CD4-positive, alpha-beta T cell (primary cell): ENCODE data around the gene GULP1. TPM values are rescaled to one million over a fixed set of nuclear protein-coding genes. Genes with fewer than 3 reads are reported as not detected.

ENCODE experiments used
- ATAC-seq: fragments of 200-7000 bp; cut with Tn5 transposase; one replicate; pipeline ENCODE4 v1.10.0; 2022; ENCODE audit warnings: mild to moderate bottlenecking; ENCODE audit not compliant: poor library complexity
- CTCF ChIA-PET: fragments of 350-600 bp; sonication (Branson Sonifier 250); formaldehyde crosslinking; loops from one replicate; lab custom pipeline; 2021; ENCODE audit warnings: antibody characterized with exemption, inconsistent platforms; lab: Charles Lee
- POLR2A ChIA-PET: fragments of 350-600 bp; sonication (Branson Sonifier 250); formaldehyde crosslinking; loops from one replicate; lab custom pipeline; 2021; ENCODE audit warnings: antibody characterized with exemption, inconsistent platforms; lab: Charles Lee
- DNase-seq, 14 experiments: peaks; one replicate each; pipeline ENCODE4 v3.0.0-alpha.2; 2013 to 2020; ENCODE audit warnings: mixed read lengths in 2 of 14
- H3K27ac ChIP-seq, 2 donors: one replicate each; pipeline versions ENCODE4 v1.5.1 to v1.7.0; 2013; ENCODE audit warnings: low read length in 2 of 2, low read depth in 1 of 2, mild to moderate bottlenecking in 1 of 2
- H3K27me3 ChIP-seq, 2 experiments: 1 replicate in 1 of 2; 2 replicates in 1 of 2; pipeline versions ENCODE4 v1.6.1 to v1.7.0; 2013; ENCODE audit warnings: low read length in 2 of 2, control low read depth in 1 of 2, mild to moderate bottlenecking in 1 of 2, moderate library complexity in 1 of 2; ENCODE audit not compliant: insufficient read depth in 2 of 2, control insufficient read depth in 1 of 2
- H3K36me3 ChIP-seq: one replicate; pipeline ENCODE4 v1.6.1; 2013; ENCODE audit warnings: low read length, control low read depth; ENCODE audit not compliant: insufficient read depth
- H3K4me1 ChIP-seq: one replicate; pipeline ENCODE4 v1.6.1; 2013; ENCODE audit warnings: low read length, control low read depth; ENCODE audit not compliant: insufficient read depth
- H3K4me3 ChIP-seq: one replicate; pipeline ENCODE4 v1.5.1; 2013; ENCODE audit warnings: mild to moderate bottlenecking, low read length, moderate library complexity
- H3K9me3 ChIP-seq, 2 experiments: 1 replicate in 1 of 2; 2 replicates in 1 of 2; pipeline versions ENCODE4 v1.6.1 to v1.7.0; 2013; ENCODE audit warnings: low read length in 2 of 2, mild to moderate bottlenecking in 2 of 2, control low read depth in 1 of 2, moderate library complexity in 1 of 2; ENCODE audit not compliant: control insufficient read depth in 1 of 2, insufficient read depth in 1 of 2
- H3K27ac Mint-ChIP-seq: one replicate; pipeline ENCODE4 v1.8.0; 2020; ENCODE audit warnings: mixed read lengths
- H3K27me3 Mint-ChIP-seq: one replicate; pipeline ENCODE4 v1.8.0; 2021; ENCODE audit warnings: mixed read lengths
- H3K36me3 Mint-ChIP-seq: one replicate; pipeline ENCODE4 v1.8.0; 2021; ENCODE audit warnings: low read depth, mixed read lengths
- H3K4me1 Mint-ChIP-seq: one replicate; pipeline ENCODE4 v1.8.0; 2021; ENCODE audit warnings: low read depth, mixed read lengths
- H3K4me3 Mint-ChIP-seq: one replicate; pipeline ENCODE4 v1.8.0; 2020; ENCODE audit warnings: mild to moderate bottlenecking, mixed read lengths
- H3K9me3 Mint-ChIP-seq: one replicate; pipeline ENCODE4 v1.8.0; 2020; ENCODE audit warnings: mixed read lengths
- intact Hi-C, 2 experiments: fragments of 100-400 bp; cut with DNase I in 1 of 2; cut with micrococcal nuclease in 1 of 2; formaldehyde crosslinking; loops; one replicate each; pipeline versions ENCODE4 v1.15.1 to v1.9.0; 2023 to 2025; cut with DNase I, micrococcal nuclease
- total RNA-seq, 174 experiments: library from RNA in 2 of 174; stranded (reverse) in 2 of 174; gene quantifications; one replicate each; pipeline ENCODE4 v1.2.3 and lab custom pipeline; 2021 to 2026
- TF ChIP-seq, protein P1 (sequence below): fragments of 200-600 bp; IDR thresholded peaks from one replicate; pipeline ENCODE4 v1.8.0; 2022; ENCODE audit warnings: antibody characterized with exemption, mild to moderate bottlenecking

The GULP1 gene
- total RNA-seq, 2 experiments from 2014 or later: not detected

DNA sequence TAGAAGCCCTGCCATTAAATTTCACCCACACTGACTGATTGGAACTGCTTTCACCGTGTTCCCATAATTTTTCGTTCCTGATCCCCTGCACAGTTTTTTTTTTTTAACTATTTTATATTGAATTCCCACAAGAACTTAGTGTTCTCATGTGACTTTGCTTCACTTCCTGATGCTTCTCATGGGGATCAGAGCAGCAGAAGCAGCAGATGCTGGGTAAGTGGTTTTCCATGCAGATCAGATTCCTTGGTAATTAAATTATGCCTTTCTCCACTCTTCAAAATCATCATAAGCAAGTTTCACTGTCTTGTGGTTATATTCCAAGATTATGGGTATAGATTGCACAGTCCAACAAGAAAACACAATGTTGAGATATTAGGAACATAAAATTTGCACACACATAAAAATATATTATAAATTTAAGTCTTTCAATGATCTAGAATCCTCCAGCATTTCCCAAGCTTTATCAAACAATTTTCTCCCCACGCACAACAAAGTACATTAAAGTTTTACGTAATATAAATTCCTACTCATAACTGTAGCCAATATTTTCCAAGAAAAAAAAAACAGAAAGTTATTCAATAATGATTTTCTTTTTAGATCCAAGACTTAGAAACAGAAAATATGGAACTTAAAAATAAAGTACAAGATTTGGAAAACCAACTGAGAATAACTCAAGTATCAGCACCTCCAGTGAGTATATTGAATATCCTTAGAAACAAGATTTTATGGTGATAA lies 277.9 kb downstream of the GULP1 start:
- H3K27ac Mint-ChIP-seq: no peak overlapping the region
- TF ChIP-seq, protein P1, sequence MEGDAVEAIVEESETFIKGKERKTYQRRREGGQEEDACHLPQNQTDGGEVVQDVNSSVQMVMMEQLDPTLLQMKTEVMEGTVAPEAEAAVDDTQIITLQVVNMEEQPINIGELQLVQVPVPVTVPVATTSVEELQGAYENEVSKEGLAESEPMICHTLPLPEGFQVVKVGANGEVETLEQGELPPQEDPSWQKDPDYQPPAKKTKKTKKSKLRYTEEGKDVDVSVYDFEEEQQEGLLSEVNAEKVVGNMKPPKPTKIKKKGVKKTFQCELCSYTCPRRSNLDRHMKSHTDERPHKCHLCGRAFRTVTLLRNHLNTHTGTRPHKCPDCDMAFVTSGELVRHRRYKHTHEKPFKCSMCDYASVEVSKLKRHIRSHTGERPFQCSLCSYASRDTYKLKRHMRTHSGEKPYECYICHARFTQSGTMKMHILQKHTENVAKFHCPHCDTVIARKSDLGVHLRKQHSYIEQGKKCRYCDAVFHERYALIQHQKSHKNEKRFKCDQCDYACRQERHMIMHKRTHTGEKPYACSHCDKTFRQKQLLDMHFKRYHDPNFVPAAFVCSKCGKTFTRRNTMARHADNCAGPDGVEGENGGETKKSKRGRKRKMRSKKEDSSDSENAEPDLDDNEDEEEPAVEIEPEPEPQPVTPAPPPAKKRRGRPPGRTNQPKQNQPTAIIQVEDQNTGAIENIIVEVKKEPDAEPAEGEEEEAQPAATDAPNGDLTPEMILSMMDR: no peak

DNA sequence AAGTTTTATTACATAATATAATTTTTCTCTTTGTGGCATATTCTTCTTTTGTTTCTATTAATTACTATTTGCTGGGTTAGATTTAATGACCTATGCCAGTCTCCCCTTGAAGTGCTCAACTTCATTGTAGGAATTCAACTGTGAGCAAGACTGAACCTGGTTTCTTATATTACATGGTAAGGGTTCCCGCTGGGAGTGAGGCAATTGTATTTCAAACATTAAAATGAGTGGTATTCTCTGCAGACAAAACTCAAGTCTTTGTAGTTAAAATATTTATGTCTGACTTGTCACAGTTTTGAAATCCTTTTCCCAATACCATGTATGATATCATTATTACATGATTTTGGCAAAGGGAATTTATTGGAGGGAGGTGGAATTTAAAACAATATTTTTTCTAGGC lies 278.7 kb downstream of the GULP1 start:
- H3K27me3 Mint-ChIP-seq: peaks cover 5% of the 10 kb centered on the region
- H3K9me3 Mint-ChIP-seq: peaks cover 2% of the 10 kb centered on the region
- H3K27ac Mint-ChIP-seq: no peak overlapping the region
- ChIA-PET CTCF (no interaction called here), POLR2A (no interaction called here)
- H3K27ac ChIP-seq: no peak overlapping the region
- no peak overlapping the region for H3K4me3 Mint-ChIP-seq
- no peaks in the 10 kb centered on the region for H3K4me1 ChIP-seq
- H3K4me1 Mint-ChIP-seq: no peaks in the 10 kb centered on the region
- DNase-seq (no peak), ATAC-seq (no peak)
- no peak overlapping the region for H3K4me3 ChIP-seq
- no peaks in the 10 kb centered on the region for H3K36me3 Mint-ChIP-seq
- TF ChIP-seq, protein P1: no peak
- intact Hi-C loops: no loop called here
- H3K9me3 ChIP-seq: no peaks in the 10 kb centered on the region
- no peaks in the 10 kb centered on the region for H3K36me3 ChIP-seq
- H3K27me3 ChIP-seq: no peaks in the 10 kb centered on the region

More for the DNA sequence above, 277.9 kb downstream of the GULP1 start:
- no peak for ATAC-seq
- intact Hi-C loops: no loop called here
- no peak overlapping the region for H3K4me3 ChIP-seq
- Mint-ChIP-seq H3K36me3 (no peaks in the 10 kb centered on the region), H3K4me1 (no peaks in the 10 kb centered on the region), H3K4me3 (no peak overlapping the region), H3K27me3 (no peaks in the 10 kb centered on the region), H3K9me3 (no peaks in the 10 kb centered on the region)
- ChIA-PET CTCF (no interaction called here), POLR2A (no interaction called here)
- no peak overlapping the region for H3K27ac ChIP-seq
- no peaks in the 10 kb centered on the region for H3K36me3 ChIP-seq
- H3K9me3 ChIP-seq: no peaks in the 10 kb centered on the region
- H3K4me1 ChIP-seq: no peaks in the 10 kb centered on the region
- H3K27me3 ChIP-seq: no peaks in the 10 kb centered on the region
- DNase-seq: no peak

GRCh38 chr2:188571543-188572303 lies 280.0 kb downstream of the GULP1 start:
- Mint-ChIP-seq H3K36me3 (no peaks in the 10 kb centered on the region), H3K27me3 (peaks cover 5% of the 10 kb centered on the region), H3K9me3 (peaks cover 2% of the 10 kb centered on the region), H3K4me3 (no peak overlapping the region), H3K27ac (no peak overlapping the region), H3K4me1 (no peaks in the 10 kb centered on the region)
- no peak overlapping the region for H3K27ac ChIP-seq
- H3K36me3 ChIP-seq: no peaks in the 10 kb centered on the region
- H3K4me3 ChIP-seq: no peak overlapping the region
- ATAC-seq (no peak), DNase-seq (no peak)
- no peaks in the 10 kb centered on the region for H3K4me1 ChIP-seq
- TF ChIP-seq, protein P1: no peak
- intact Hi-C loops: no loop called here
- ChIA-PET POLR2A (no interaction called here), CTCF (no interaction called here)
- H3K9me3 ChIP-seq: no peaks in the 10 kb centered on the region
- no peaks in the 10 kb centered on the region for H3K27me3 ChIP-seq
